H1 (cell line): ENCODE data around the gene FDPS. TPM values are rescaled to one million over a fixed set of nuclear protein-coding genes. Genes with fewer than 3 reads are reported as not detected.
A peak's percentile ranks its signal among the peaks of the same experiment; 100 is the strongest.

Source experiments
- CTCF ChIA-PET: fragments of 300-600 bp; sonication (Branson Sonifier 250); formaldehyde crosslinking; loops from one replicate; lab custom pipeline; 2021; ENCODE audit not compliant: partially characterized antibody; lab: Charles Lee
- POLR2A ChIA-PET: fragments of 300-600 bp; sonication (Branson Sonifier 250); formaldehyde crosslinking; loops from one replicate; lab custom pipeline; 2021; ENCODE audit warnings: inconsistent platforms; ENCODE audit not compliant: partially characterized antibody; lab: Charles Lee
- DNase-seq, 2 experiments: peaks; one replicate each; pipeline versions ENCODE4 v3.0.0 to v3.0.0-alpha.2; 2010 to 2022; ENCODE audit warnings: low spot score in 2 of 2, low read depth in 1 of 2, mixed read lengths in 1 of 2
- FAIRE-seq: peaks from 2 replicates; lab custom pipeline; 2011; peaks lifted over from hg19 to GRCh38; lab: Jason Lieb, UNC
- H2AFZ ChIP-seq: 2 replicates; pipeline ENCODE4 v1.8.1; 2012; ENCODE audit warnings: low read length, inconsistent platforms
- H2AK5ac ChIP-seq: 2 replicates; pipeline ENCODE4 v1.6.1; 2013; ENCODE audit warnings: low read depth, low read length
- H2BK120ac ChIP-seq: replicated peaks from 2 replicates; pipeline ENCODE3; 2013; ENCODE audit warnings: low read depth, low read length, inconsistent platforms
- H2BK12ac ChIP-seq: 2 replicates; pipeline ENCODE4 v1.6.1; 2013; ENCODE audit warnings: low read depth, low read length
- H2BK15ac ChIP-seq: 2 replicates; pipeline ENCODE4 v1.6.1; 2013; ENCODE audit warnings: low read length
- H2BK20ac ChIP-seq: 2 replicates; pipeline ENCODE4 v1.6.1; 2013; ENCODE audit warnings: low read length
- H2BK5ac ChIP-seq: 2 replicates; pipeline ENCODE4 v1.6.1; 2013; ENCODE audit warnings: low read depth, low read length
- H3K14ac ChIP-seq: 2 replicates; pipeline ENCODE4 v1.6.1; 2013; ENCODE audit warnings: inconsistent platforms; ENCODE audit not compliant: insufficient read length
- H3K18ac ChIP-seq: 2 replicates; pipeline ENCODE4 v1.6.1; 2013; ENCODE audit warnings: low read length; ENCODE audit errors: extremely low read depth
- H3K23ac ChIP-seq: 2 replicates; pipeline ENCODE4 v1.6.1; 2013; ENCODE audit warnings: inconsistent platforms; ENCODE audit not compliant: insufficient read length
- H3K23me2 ChIP-seq: 2 replicates; pipeline ENCODE4 v1.6.1; 2013; ENCODE audit warnings: low read depth, low read length
- H3K27ac ChIP-seq: 2 replicates; pipeline ENCODE4 v1.6.1; 2011; ENCODE audit warnings: low read depth, low read length, inconsistent platforms
- H3K27me3 ChIP-seq, 4 experiments: replicated peaks in 1 of 4; 1 replicate in 1 of 4; 2 replicates in 3 of 4; pipeline versions ENCODE4 v1.6.1 to v1.8.1; 2011 to 2013; ENCODE audit warnings: low read length in 3 of 4, mild to moderate bottlenecking in 3 of 4, inconsistent platforms in 2 of 4, mixed read lengths in 2 of 4, moderate library complexity in 1 of 4; ENCODE audit not compliant: control insufficient read depth in 3 of 4, insufficient read depth in 3 of 4; ENCODE audit errors: extremely low read depth in 1 of 4
- H3K36me3 ChIP-seq, 4 experiments: 2 replicates each; pipeline versions ENCODE4 v1.6.1 to v1.8.1; 2011 to 2013; ENCODE audit warnings: mild to moderate bottlenecking in 4 of 4, low read length in 3 of 4, moderate library complexity in 2 of 4, control low read depth in 1 of 4, inconsistent platforms in 1 of 4; ENCODE audit not compliant: insufficient read depth in 4 of 4, control insufficient read depth in 2 of 4
- H3K4ac ChIP-seq: replicated peaks from 2 replicates; pipeline ENCODE3; 2013; ENCODE audit warnings: low read length, low read depth, mixed read lengths, inconsistent platforms; ENCODE audit not compliant: insufficient read length
- H3K4me1 ChIP-seq, 4 experiments: replicated peaks in 1 of 4; 1 replicate in 1 of 4; 2 replicates in 3 of 4; pipeline versions ENCODE4 v1.6.1 to v1.8.1; 2011 to 2013; ENCODE audit warnings: low read length in 3 of 4, inconsistent platforms in 2 of 4, mixed read lengths in 1 of 4; ENCODE audit not compliant: insufficient read depth in 4 of 4, control insufficient read depth in 3 of 4
- H3K4me2 ChIP-seq, 2 experiments: 2 replicates each; pipeline versions ENCODE4 v1.6.1 to v1.8.1; 2011 to 2013; ENCODE audit warnings: low read depth in 2 of 2, low read length in 2 of 2, control low read depth in 1 of 2, inconsistent platforms in 1 of 2, mild to moderate bottlenecking in 1 of 2; ENCODE audit not compliant: insufficient read depth in 1 of 2
- H3K4me3 ChIP-seq, 4 experiments: fragments of 200-600, 300-600 bp in 1 of 4; sonication (generic), shearing (Covaris generic), sonication (Bioruptor Twin) in 1 of 4; 2 replicates each; pipeline versions ENCODE4 v1.5.1 to v1.8.1; 2011 to 2016; ENCODE audit warnings: low read length in 4 of 4, low read depth in 3 of 4, control low read depth in 2 of 4, inconsistent platforms in 2 of 4, mild to moderate bottlenecking in 2 of 4, mixed read lengths in 1 of 4, moderate library complexity in 1 of 4; ENCODE audit not compliant: insufficient read depth in 2 of 4; ENCODE audit errors: extremely low read depth in 1 of 4
- H3K56ac ChIP-seq: replicated peaks from 2 replicates; pipeline ENCODE3; 2013; ENCODE audit warnings: low read depth, mild to moderate bottlenecking, mixed read lengths, low read length, inconsistent platforms; ENCODE audit not compliant: insufficient read length
- H3K79me1 ChIP-seq: 2 replicates; pipeline ENCODE4 v1.6.1; 2013; ENCODE audit warnings: low read depth, low read length, control low read depth
- H3K79me2 ChIP-seq, 2 experiments: 2 replicates each; pipeline versions ENCODE4 v1.6.1 to v1.8.1; 2012 to 2013; ENCODE audit warnings: low read length in 2 of 2, mild to moderate bottlenecking in 2 of 2, inconsistent platforms in 1 of 2; ENCODE audit not compliant: insufficient read depth in 2 of 2, control insufficient read depth in 1 of 2
- H3K9ac ChIP-seq, 4 experiments: replicated peaks in 1 of 4; 1 replicate in 1 of 4; 2 replicates in 3 of 4; pipeline versions ENCODE4 v1.6.1 to v1.8.1; 2011 to 2013; ENCODE audit warnings: low read depth in 3 of 4, low read length in 3 of 4, control low read depth in 2 of 4, mild to moderate bottlenecking in 2 of 4, moderate library complexity in 2 of 4, inconsistent platforms in 1 of 4; ENCODE audit errors: extremely low read depth in 1 of 4
- H3K9me3 ChIP-seq, 2 experiments: 2 replicates each; pipeline versions ENCODE4 v1.6.1 to v1.8.1; 2012 to 2013; ENCODE audit warnings: mild to moderate bottlenecking in 2 of 2, moderate library complexity in 2 of 2, control low read depth in 1 of 2, inconsistent platforms in 1 of 2, low read depth in 1 of 2, low read length in 1 of 2, mixed read lengths in 1 of 2; ENCODE audit not compliant: insufficient read depth in 2 of 2
- H4K20me1 ChIP-seq, 2 experiments: replicated peaks in 1 of 2; 2 replicates each; pipeline versions ENCODE3 to v1.8.1; 2011 to 2013; ENCODE audit warnings: inconsistent platforms in 2 of 2, low read length in 2 of 2, mild to moderate bottlenecking in 1 of 2; ENCODE audit not compliant: insufficient read depth in 2 of 2, control insufficient read depth in 1 of 2
- H4K5ac ChIP-seq: 2 replicates; pipeline ENCODE4 v1.6.1; 2013; ENCODE audit warnings: low read length, low read depth, mixed read lengths, inconsistent platforms; ENCODE audit not compliant: insufficient read length
- H4K8ac ChIP-seq: 2 replicates; pipeline ENCODE4 v1.8.0; 2013; ENCODE audit warnings: mild to moderate bottlenecking, moderate library complexity, low read length, inconsistent platforms; ENCODE audit not compliant: insufficient read depth; ENCODE audit errors: extremely low read depth
- H4K91ac ChIP-seq: replicated peaks from 2 replicates; pipeline ENCODE3; 2013; ENCODE audit warnings: low read length, mixed read lengths, inconsistent platforms; ENCODE audit not compliant: insufficient read length
- CHD1 ChIP-seq: IDR thresholded peaks from 2 replicates; pipeline ENCODE4 v1.6.1; 2012; ENCODE audit warnings: low read depth, low read length, improper control_type of control experiment
- CREB1 ChIP-seq: IDR thresholded peaks from 2 replicates; pipeline ENCODE4 v1.6.1; 2012; ENCODE audit warnings: inconsistent platforms
- MAFK ChIP-seq: IDR thresholded peaks from 2 replicates; pipeline ENCODE4 v1.6.1; 2012; ENCODE audit warnings: low read depth, mild to moderate bottlenecking, improper control_type of control experiment, low read length
- MAX ChIP-seq: IDR thresholded peaks from 2 replicates; pipeline ENCODE4 v1.6.1; 2012; ENCODE audit warnings: inconsistent platforms
- NRF1 ChIP-seq: IDR thresholded peaks from 2 replicates; pipeline ENCODE4 v1.6.1; 2011; ENCODE audit warnings: mild to moderate bottlenecking, low read depth, low read length, improper control_type of control experiment
- RAD21 ChIP-seq, 2 experiments: IDR thresholded peaks in 1 of 2; conservative IDR thresholded peaks in 1 of 2; 2 replicates each; pipeline ENCODE4 v1.6.1; 2011; ENCODE audit warnings: low read depth in 2 of 2, low read length in 2 of 2, improper control_type of control experiment in 1 of 2, inconsistent platforms in 1 of 2, mild to moderate bottlenecking in 1 of 2, moderate library complexity in 1 of 2
- SIN3A ChIP-seq, 2 experiments: IDR thresholded peaks in 1 of 2; conservative IDR thresholded peaks in 1 of 2; 2 replicates each; pipeline ENCODE4 v1.6.1; 2011 to 2012; ENCODE audit warnings: low read length in 2 of 2, improper control_type of control experiment in 1 of 2, low read depth in 1 of 2, mild to moderate bottlenecking in 1 of 2
- SP1 ChIP-seq: IDR thresholded peaks from 2 replicates; pipeline ENCODE4 v1.6.1; 2011; ENCODE audit warnings: low read depth, low read length
- WGBS, 2 experiments: shearing (Covaris generic) in 1 of 2; methylation state at CpG; one replicate each; pipeline versions ENCODE4 v1.1.6 to v1.1.7; 2013 to 2015; ENCODE audit warnings: low lambda C conversion rate in 2 of 2, mixed read lengths in 2 of 2, inconsistent platforms in 1 of 2, low coverage in 1 of 2, missing lambda C conversion rate in 1 of 2; ENCODE audit not compliant: insufficient replicate concordance in 2 of 2, insufficient coverage in 1 of 2, insufficient read length in 1 of 2; ENCODE audit errors: extremely low coverage in 1 of 2, missing lambda C conversion rate in 1 of 2; 5-methylcytosine and 5-hydroxymethylcytosine counted together
- polyA plus RNA-seq, 7 experiments: library from polyadenylated mRNA; depleted of rRNA in 3 of 7; stranded (reverse) in 5 of 7; unstranded in 2 of 7; fragments of >200 nt in 5 of 7; fragments of 200-250 nt in 2 of 7; gene quantifications; 1 replicate in 5 of 7; 2 replicates in 1 of 7; 4 replicates in 1 of 7; pipeline versions ENCODE4 v1.2.1 to v1.2.3, GENCODE V29; 2011 to 2013; ENCODE audit warnings: missing spikeins in 2 of 7, mixed read lengths in 2 of 7
- total RNA-seq: library from RNA; stranded (reverse); fragmentation: NEBNext Ultra II Directional; extraction: Animal tissue kit (Norgen Biotek cat#: 25700); gene quantifications from 2 replicates; pipeline ENCODE4 v1.2.1, GENCODE V29; 2021
- TF ChIP-seq, protein P1 (sequence below): IDR thresholded peaks from 2 replicates; pipeline ENCODE4 v1.6.1; 2012; ENCODE audit warnings: inconsistent platforms

The FDPS gene
- total and polyA plus RNA-seq, 2 of the 8 experiments (the other 6 are each of a cell fraction or from before 2014, with no cell fraction given): 267 to 368 TPM

DNA sequence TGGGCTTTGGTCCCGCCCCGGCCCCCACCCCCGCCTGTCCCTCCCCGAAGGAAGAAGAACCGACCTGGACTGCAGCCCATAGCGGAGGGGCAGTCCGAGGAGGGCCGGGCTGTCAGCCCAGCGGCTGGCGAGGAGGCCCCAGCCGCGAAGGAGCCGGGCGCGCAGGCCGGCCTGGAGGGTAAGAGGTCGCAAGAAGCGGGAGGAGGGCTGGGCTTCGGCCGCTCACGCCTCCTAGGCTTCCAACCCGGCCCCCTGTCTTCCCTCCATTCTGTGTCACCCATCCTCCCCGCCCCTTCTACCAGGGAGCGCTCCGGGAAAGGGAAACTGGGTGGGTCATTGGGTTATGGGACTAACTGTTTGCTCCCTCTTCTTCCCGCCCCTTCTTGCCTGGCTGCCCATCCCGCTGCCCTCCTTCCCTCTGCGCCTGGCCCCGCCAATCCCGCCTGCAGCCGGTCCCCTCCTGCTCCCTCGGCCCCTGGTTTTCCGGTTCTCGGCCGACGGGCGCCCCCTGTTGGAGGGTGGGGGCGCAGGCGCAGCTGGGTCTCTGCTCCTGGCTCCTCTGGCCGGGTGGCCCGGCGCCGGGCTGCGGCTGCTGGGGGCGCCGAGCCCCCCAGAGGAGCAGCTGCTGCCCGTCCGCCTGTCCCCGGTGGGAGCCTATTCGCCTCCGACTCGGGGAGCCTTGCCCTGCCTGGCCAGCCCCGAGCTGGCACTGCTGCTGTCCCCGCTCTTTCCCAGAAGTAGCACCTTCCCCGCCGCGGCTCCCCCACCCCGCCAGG lies 14.5 kb downstream of the FDPS start:
- ChIA-PET POLR2A (interaction anchor here (0.8 to 4.0 kb wide), 16 partner anchors 10 to 240 kb away, joined by 3 to 21 read pairs (median 6); partner anchors contain the start of genes CLK2, ENTREP3, FDPS and MTX1), CTCF (interaction anchor here (0.7 to 15.0 kb wide), 18 partner anchors 11 to 285 kb away, joined by 3 to 227 read pairs (median 5); partner anchors contain the start of genes CLK2, ENTREP3, HCN3 and PKLR)
- Histone ChIP-seq H3K27ac (no peak overlapping the region), H3K4me2 (peak overlapping the region; percentile 73 to 97), H2AFZ (no peak overlapping the region), H3K4me1 (peaks cover 8 to 26% (median 14%) of the 10 kb centered on the region in 4 experiments; a peak in 6 of 7 replicates), H3K9me3 (no peaks in the 10 kb centered on the region), H2BK15ac (no peak overlapping the region), H3K18ac (no peak overlapping the region; the same call in none of the 2 replicates), H3K23ac (no peak overlapping the region), H4K8ac (peak overlapping the region; percentile 35; the same call in 1 of the 2 replicates), H3K27me3 (peaks cover 0 to 5% (median 3%) of the 10 kb centered on the region in 4 experiments; a peak in 4 of 7 replicates), H2AK5ac (no peak overlapping the region), H4K5ac (no peak overlapping the region), H2BK120ac (no peak overlapping the region), H4K91ac (no peak overlapping the region), H3K4ac (no peak overlapping the region), H3K79me1 (peaks cover 4% of the 10 kb centered on the region), H4K20me1 (peaks cover 8 to 14% of the 10 kb centered on the region in 2 experiments), H3K23me2 (peaks cover 16% of the 10 kb centered on the region; the same call in 1 of the 2 replicates), H2BK20ac (no peak overlapping the region), H3K14ac (no peak overlapping the region), H3K56ac (no peak overlapping the region), H3K9ac (peak overlapping the region in 2 of 4 experiments; percentile 16 to 45; a peak in 3 of 7 replicates), H3K36me3 (peaks cover 2 to 32% (median 15%) of the 10 kb centered on the region in 4 experiments; a peak in 6 of 8 replicates), H2BK12ac (no peak overlapping the region), H3K4me3 (peak overlapping the region; percentile 57 to 94 (median 84)), H2BK5ac (peak overlapping the region; percentile 49; the same call in 1 of the 2 replicates), H3K79me2 (peaks cover 0 to 4% of the 10 kb centered on the region in 2 experiments; a peak in 1 of 4 replicates)
- peak; percentile 82 to 98 for DNase-seq
- WGBS, 2 experiments: 0% methylated on average over 14 of the region's 58 CpGs; no CpG with 5 or more reads in 1 of the 2 experiments
- no peak for FAIRE-seq
- TF ChIP-seq SIN3A (conservative IDR thresholded peaks at IDR 0.05 in 1 of 2, IDR thresholded peaks at IDR 0.05 in 1 of 2; ENCODE audit: low read depth in 1 of 2, low read length in 2 of 2): peak in 1 of 2 experiments; percentile 81; a peak in 1 of 4 replicates
- TF ChIP-seq, protein P1, sequence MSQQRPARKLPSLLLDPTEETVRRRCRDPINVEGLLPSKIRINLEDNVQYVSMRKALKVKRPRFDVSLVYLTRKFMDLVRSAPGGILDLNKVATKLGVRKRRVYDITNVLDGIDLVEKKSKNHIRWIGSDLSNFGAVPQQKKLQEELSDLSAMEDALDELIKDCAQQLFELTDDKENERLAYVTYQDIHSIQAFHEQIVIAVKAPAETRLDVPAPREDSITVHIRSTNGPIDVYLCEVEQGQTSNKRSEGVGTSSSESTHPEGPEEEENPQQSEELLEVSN: peak; percentile 73
- TF ChIP-seq CHD1: no peak
- peak; percentile 27; the same call in 1 of the 2 replicates for TF ChIP-seq NRF1
- TF ChIP-seq CREB1: peak; percentile 41; the same call in 1 of the 2 replicates
- TF ChIP-seq MAX: peak; percentile 72
- TF ChIP-seq MAFK: no peak
- TF ChIP-seq SP1: peak; percentile 7; the same call in 1 of the 2 replicates
- TF ChIP-seq RAD21 (IDR thresholded peaks at IDR 0.05 in 1 of 2, conservative IDR thresholded peaks at IDR 0.05 in 1 of 2; ENCODE audit: low read depth in 2 of 2, low read length in 2 of 2): peak; percentile 74 to 86
